ENCODE data around the gene TTBK2. TPM values are rescaled to one million over a fixed set of nuclear protein-coding genes. Genes with fewer than 3 reads are reported as not detected.
"Not testable (repeated sequence)": the region's sequence is repeated elsewhere in the genome, so short reads cannot be mapped to it uniquely, and the experiment has no call there.

TTBK2 gene
- polyA plus RNA-seq (ENCODE audit: insufficient read length in 3 of 3) = 1 to 10 TPM; 9.1 to 9.6 (median 9.1) TPM

- peak; percentile 95 to 98 (median 98) for DNase-seq (ENCODE audit: low read depth in 3 of 3, low spot score in 2 of 3)
Observed at GRCh38 chr15:42920519-42921341, at the start of gene TTBK2. Gene TTBK2, minus strand, starts transcription at chr15:42920778. Its CDS starts 42,161 bp downstream, at chr15:42878617.

DNA sequence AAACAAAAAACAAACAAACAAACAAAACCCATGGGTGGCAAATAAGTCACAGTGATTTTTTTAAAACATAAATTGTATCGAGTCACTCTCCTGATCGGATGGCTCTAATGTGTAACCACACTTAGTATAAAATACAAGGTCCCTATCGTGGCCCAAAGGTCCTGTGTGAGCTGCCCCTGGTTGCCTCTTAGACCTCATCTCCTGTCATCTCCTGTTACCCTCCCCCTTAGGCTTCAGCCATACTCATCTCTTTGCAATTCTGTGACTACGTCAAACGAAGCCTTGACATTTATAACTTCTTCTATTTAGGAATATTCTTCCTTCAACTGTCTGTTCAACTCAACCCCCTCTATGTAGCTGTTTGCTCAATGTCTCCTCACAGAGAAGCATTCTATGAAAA lies 43.9 kb upstream of the TTBK2 start:
- DNase-seq (ENCODE audit: low read depth in 3 of 3, low spot score in 2 of 3) = no peak

- DNase-seq (ENCODE audit: low read depth in 3 of 3, low spot score in 2 of 3) = no peak
Observed at GRCh38 chr15:42955518-42955917, 34.9 kb upstream of the TTBK2 start.

- no peak for DNase-seq (ENCODE audit: low read depth in 3 of 3, low spot score in 2 of 3)
Observed at GRCh38 chr15:42954291-42954690, 33.7 kb upstream of the TTBK2 start.

DNA sequence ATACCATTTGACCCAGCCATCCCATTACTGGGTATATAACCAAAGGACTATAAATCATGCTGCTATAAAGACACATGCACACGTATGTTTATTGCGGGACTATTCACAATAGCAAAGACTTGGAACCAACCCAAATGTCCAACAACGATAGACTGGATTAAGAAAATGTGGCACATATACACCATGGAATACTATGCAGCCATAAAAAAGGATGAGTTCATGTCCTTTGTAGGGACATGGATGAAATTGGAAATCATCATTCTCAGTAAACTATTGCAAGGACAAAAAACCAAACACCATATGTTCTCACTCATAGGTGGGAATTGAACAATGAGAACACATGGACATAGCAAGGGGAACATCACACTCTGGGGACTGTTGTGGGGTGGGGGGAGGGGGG lies 28.3 kb upstream of the TTBK2 start:
- DNase-seq (ENCODE audit: low read depth in 3 of 3, low spot score in 2 of 3) = not testable (repeated sequence)

- DNase-seq (ENCODE audit: low read depth in 3 of 3, low spot score in 2 of 3) = no peak
Observed at GRCh38 chr15:42940527-42940926, 19.9 kb upstream of the TTBK2 start.

GRCh38 chr15:42939841-42940240 lies 19.3 kb upstream of the TTBK2 start:
- DNase-seq (ENCODE audit: low read depth in 3 of 3, low spot score in 2 of 3) = no peak

GRCh38 chr15:42937143-42937542 lies 16.6 kb upstream of the TTBK2 start:
- no peak for DNase-seq (ENCODE audit: low read depth in 3 of 3, low spot score in 2 of 3)

- no peak for DNase-seq (ENCODE audit: low read depth in 3 of 3, low spot score in 2 of 3)
Observed at GRCh38 chr15:42933886-42934667, 13.5 kb upstream of the TTBK2 start.

DNA sequence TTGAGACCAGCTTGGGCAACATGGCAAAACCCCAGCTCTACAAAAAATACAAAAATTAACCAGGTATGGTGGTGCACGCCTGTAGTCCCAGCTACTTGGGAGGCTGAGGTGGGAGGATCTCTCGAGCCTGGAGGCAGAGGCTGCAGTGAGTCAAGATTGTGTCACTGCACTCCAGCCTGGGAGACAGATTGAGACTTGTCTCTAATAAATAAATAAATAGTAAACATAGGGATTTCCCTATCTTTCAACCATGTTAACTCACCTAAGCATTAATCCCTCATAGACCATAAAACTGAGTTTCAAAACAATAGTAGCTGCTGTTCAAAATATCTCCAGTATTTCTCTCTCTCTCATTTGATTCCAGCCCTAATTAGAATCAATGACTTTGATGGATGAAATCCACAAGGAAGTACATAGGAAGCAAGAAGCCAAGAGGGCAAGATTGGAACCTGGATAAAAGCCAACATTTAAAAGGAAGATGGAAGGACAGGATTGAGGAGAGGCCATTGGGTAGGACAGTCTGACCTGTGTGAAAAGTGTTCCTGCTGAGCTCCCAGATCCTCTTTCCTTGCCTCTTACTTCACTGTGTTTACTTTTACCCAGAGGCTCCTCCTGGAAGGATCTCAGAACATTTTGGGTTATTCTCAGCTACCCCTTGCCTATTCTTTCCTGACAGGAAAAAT lies 12.4 kb upstream of the TTBK2 start:
- DNase-seq (ENCODE audit: low read depth in 3 of 3, low spot score in 2 of 3) = no peak

DNA sequence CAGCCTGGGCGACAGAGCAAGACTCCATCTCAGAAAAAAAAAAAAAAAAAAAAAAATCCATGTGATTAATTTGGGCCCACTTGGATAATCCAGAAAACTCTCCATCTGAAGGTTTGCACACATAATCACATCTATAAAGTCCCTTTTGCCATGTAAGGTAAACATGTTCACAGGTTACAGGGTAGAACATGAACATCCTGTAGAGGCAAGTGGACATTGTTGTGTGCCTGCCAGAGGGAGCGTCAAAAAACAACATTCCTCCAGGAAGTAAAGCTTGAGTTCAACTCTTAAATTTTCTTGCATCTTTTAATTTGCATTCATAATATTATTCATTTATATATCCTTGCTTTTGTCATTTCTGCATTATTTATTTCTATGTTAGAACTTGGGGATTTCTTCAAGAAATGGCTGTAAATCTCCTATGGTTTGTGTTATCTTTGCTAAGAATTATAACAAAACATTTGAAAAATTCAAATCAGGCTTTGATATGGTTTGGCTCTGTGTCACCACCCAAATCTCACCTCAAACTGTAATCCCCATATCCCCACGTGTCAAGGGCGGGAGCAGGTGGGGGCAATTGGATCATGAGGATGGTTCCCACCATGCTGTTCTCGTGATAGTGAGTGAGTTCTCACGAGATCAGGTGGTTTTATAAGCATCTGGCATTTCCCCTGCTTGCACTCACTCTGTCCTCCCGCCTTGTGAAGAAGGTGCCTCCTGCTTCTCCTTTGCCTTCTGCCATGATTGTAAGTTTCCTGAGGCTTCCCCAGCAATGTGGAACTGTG lies 11.3 kb upstream of the TTBK2 start:
- DNase-seq (ENCODE audit: low read depth in 3 of 3, low spot score in 2 of 3) = no peak

DNA sequence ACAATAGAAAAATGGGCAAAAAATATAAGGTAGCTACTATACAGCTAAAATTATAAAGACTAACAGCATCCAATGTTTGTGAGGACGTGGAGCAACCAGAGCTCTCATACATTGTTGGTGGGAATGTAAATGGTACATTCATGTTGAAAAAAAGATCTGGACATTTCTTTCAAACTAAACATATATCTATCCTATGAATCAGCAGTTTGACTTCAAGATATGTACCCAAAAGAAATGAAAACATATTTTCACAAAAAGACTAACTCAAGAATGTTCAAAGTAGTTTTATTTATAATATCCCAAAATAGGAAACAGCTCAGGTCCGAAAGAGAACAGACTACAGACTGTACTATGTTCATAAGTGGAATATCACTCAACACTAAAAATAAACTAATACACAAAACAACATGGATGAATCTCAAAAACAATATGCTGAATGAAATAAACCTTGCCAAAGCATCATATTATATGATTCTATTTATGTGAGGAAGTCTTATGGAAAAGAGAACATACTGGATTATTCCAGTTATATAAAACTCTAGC lies 8.8 kb upstream of the TTBK2 start:
- DNase-seq (ENCODE audit: low read depth in 3 of 3, low spot score in 2 of 3) = no peak

- peak in 1 of 3 donors; percentile 15 for DNase-seq (ENCODE audit: low read depth in 3 of 3, low spot score in 2 of 3)
Observed at GRCh38 chr15:42921342-42921731, 759 bp upstream of the TTBK2 start.

GRCh38 chr15:42919799-42920518 lies 619 bp downstream of the TTBK2 start:
- DNase-seq (ENCODE audit: low read depth in 3 of 3, low spot score in 2 of 3) = peak in 2 of 3 donors; percentile 33 to 41

DNA sequence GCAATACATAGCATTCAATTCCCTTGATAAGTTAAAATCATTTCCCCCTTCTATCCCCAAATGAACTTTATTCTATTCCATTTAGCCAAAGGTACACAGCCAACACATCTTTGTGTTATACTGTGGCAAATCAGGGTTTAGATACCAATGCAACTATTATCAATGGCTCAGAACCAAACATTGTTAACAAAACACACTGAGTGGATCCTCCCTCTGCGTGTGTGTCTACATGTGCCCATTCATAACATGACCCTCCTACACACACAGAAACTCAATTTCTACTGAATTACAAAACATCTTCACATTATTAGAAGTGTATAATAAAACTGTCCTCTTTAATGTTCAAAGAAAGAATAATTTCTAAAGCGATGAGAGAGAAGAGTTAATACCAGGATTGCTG lies 1.3 kb downstream of the TTBK2 start:
- no peak for DNase-seq (ENCODE audit: low read depth in 3 of 3, low spot score in 2 of 3)

DNA sequence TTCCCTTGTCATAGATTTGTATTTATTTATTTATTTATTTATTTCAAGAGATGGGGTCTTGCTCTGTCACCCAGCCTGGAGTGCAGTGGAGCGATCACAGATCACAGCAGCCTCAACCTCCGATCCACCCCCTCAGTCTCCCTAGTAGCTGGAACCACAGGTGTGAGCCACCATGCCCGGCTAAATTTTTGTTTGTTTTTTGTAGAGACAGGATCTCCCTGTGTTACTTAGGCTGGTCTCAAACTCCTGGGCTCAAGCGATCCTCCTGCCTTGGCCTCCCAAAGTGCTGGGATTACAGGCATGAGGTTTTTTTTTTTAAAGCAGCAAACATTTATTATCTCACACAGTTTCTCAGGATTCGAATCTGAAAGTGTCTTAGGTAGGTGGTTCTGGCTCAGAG lies 2.5 kb downstream of the TTBK2 start:
- no peak for DNase-seq (ENCODE audit: low read depth in 3 of 3, low spot score in 2 of 3)

GRCh38 chr15:42915654-42916315 lies 4.8 kb downstream of the TTBK2 start:
- DNase-seq (ENCODE audit: low read depth in 3 of 3, low spot score in 2 of 3) = no peak

- no peak for DNase-seq (ENCODE audit: low read depth in 3 of 3, low spot score in 2 of 3)
Observed at GRCh38 chr15:42914728-42915497, 5.7 kb downstream of the TTBK2 start.

All from right renal cortex interstitium (tissue), 3 donors.